Parathyroid adenoma (tissue), 2 donors: Measurements from ENCODE around the gene NFX1.
A peak's percentile ranks its signal among the peaks of the same experiment; 100 is the strongest.

ENCODE experiments used
- H2AFZ ChIP-seq: fragments of 300-600 bp; sonication (generic); one replicate; pipeline ENCODE4 v1.7.0; 2017; ENCODE audit warnings: antibody characterized with exemption, mild to moderate bottlenecking
- H3K27ac ChIP-seq: fragments of 300-600 bp; sonication (generic); one replicate; pipeline ENCODE4 v1.7.0; 2017
- H3K27me3 ChIP-seq: fragments of 300-600 bp; sonication (generic); one replicate; pipeline ENCODE4 v1.7.0; 2017; ENCODE audit warnings: low read length; ENCODE audit not compliant: control insufficient read depth, insufficient read depth
- H3K36me3 ChIP-seq: fragments of 300-600 bp; sonication (generic); one replicate; pipeline ENCODE4 v1.7.0; 2017; ENCODE audit warnings: low read length; ENCODE audit not compliant: control insufficient read depth, insufficient read depth
- H3K4me1 ChIP-seq: fragments of 300-600 bp; sonication (generic); one replicate; pipeline ENCODE4 v1.7.0; 2017; ENCODE audit warnings: control low read depth
- H3K4me2 ChIP-seq: fragments of 300-600 bp; sonication (generic); one replicate; pipeline ENCODE4 v1.7.0; 2017; ENCODE audit warnings: low read length
- H3K4me3 ChIP-seq: fragments of 300-600 bp; sonication (generic); one replicate; pipeline ENCODE4 v1.7.0; 2017; ENCODE audit warnings: low read depth, low read length
- H3K79me2 ChIP-seq: fragments of 300-600 bp; sonication (generic); one replicate; pipeline ENCODE4 v1.7.0; 2017; ENCODE audit warnings: control low read depth
- H3K9ac ChIP-seq: fragments of 300-600 bp; sonication (generic); one replicate; pipeline ENCODE4 v1.7.0; 2017; ENCODE audit warnings: mild to moderate bottlenecking
- H3K9me3 ChIP-seq: fragments of 300-600 bp; sonication (generic); one replicate; pipeline ENCODE4 v1.7.0; 2017; ENCODE audit warnings: low read length; ENCODE audit not compliant: control insufficient read depth
- CTCF ChIP-seq: fragments of 300-600 bp; sonication (generic); IDR thresholded peaks from one replicate; pipeline ENCODE4 v1.7.0; 2017; ENCODE audit warnings: antibody characterized with exemption, mild to moderate bottlenecking
- donor health status: primary hyperparathyroidism.

NFX1 gene

DNA sequence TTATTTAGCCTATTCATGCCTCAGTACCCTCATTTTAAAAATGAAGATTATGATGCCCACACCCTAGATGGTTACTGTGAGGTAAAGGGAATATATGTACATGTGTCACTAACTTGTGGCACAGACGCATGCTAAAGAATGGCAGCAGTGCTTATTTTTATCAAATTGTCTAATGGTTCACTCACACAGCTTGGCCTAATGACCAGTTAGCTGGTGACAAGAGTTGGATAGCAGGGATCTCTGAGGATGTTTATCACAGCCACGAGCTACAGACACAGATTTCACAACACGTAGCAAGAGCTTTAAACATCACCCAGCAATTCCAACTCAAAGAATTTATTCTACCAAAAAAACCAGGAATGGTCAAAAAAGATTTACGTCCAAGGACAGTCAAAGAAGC lies 33.0 kb upstream of the NFX1 start:
- Histone ChIP-seq H3K4me1 (no peaks in the 10 kb centered on the region), H3K27me3 (no peaks in the 10 kb centered on the region), H2AFZ (no peak overlapping the region), H3K9me3 (no peaks in the 10 kb centered on the region), H3K79me2 (no peaks in the 10 kb centered on the region), H3K9ac (no peak overlapping the region), H3K27ac (no peak overlapping the region), H3K4me3 (no peak overlapping the region), H3K4me2 (no peak overlapping the region), H3K36me3 (no peaks in the 10 kb centered on the region)
- TF ChIP-seq CTCF: no peak

- Histone ChIP-seq H3K9ac (no peak overlapping the region), H3K36me3 (no peaks in the 10 kb centered on the region), H2AFZ (no peak overlapping the region), H3K4me1 (peaks cover 3% of the 10 kb centered on the region), H3K4me2 (no peak overlapping the region), H3K4me3 (no peak overlapping the region), H3K27me3 (no peaks in the 10 kb centered on the region), H3K79me2 (peaks cover 4% of the 10 kb centered on the region), H3K27ac (no peak overlapping the region), H3K9me3 (no peaks in the 10 kb centered on the region)
- TF ChIP-seq CTCF: no peak
Observed at GRCh38 chr9:33260372-33260771, 29.9 kb upstream of the NFX1 start.

DNA sequence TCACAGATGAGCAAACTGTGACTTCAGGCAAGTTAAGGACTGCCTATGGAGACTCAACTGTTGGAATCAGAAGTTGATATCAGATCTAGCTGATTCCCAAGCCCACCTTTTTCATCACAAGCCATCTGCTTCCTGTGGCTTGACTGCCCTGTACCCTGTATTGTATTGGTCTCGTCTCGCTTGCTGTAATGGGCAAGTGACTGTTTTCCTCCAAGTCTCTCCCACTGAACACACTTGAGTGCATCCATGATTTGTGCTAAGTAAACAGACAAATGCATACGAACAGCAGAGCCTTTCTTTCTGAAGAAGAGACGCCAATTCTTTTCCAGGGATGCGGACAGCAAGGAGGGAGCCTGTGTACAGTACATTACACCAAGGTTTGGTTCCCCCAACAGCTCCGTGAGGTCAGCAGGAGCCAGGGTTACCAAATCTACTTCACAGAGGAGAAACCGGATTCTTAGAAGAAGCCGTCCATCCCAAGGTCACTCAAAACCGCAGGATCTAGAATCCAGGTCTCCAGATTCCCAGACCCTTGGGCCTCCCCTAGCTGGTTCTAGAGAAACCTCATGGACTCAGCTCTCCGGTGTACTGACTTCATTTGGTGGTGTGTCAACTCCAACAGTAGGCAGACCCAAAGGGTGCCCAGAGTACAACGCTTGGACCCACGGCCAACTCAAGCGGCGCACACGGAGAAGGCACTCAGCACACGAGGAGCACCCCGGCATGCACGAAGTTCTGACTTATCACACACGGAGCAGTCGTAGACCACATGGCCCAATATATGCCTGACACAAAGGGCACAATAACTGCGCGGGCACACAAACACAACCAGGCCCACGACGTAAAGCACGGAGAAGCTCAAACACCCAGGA lies 26.9 kb upstream of the NFX1 start:
- Histone ChIP-seq H3K9ac (no peak overlapping the region), H3K79me2 (peaks cover 4% of the 10 kb centered on the region), H3K4me2 (peak overlapping the region; percentile 87), H3K4me1 (peaks cover 3% of the 10 kb centered on the region), H3K9me3 (no peaks in the 10 kb centered on the region), H3K4me3 (peak overlapping the region; percentile 92), H3K36me3 (no peaks in the 10 kb centered on the region), H2AFZ (peak overlapping the region; percentile 76), H3K27ac (peak overlapping the region; percentile 75), H3K27me3 (no peaks in the 10 kb centered on the region)
- TF ChIP-seq CTCF: no peak

DNA sequence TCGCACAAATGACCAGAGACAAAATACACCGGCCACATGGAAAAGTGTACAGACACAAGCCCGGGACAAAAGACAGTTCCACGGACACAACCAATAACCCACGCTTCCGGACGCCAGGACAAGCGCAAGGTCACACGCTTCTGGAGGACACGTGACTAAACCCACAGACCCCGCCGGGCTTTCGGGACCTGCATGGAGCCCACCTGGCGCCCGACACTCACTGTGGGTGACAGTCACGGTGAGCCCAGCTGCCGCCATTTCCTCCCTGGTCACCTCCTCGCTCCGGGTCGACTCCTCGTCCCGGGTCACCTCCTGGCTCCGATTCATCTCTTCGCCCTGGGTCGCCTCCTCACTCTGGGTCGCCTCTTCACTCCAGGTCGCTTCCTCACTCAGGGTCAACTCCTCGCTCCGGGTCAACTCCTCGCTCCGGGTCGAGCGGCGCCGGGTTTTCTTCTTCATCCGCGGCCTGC lies 26.3 kb upstream of the NFX1 start:
- Histone ChIP-seq H3K27ac (peak overlapping the region; percentile 75), H3K4me2 (peak overlapping the region; percentile 87), H3K79me2 (peaks cover 4% of the 10 kb centered on the region), H3K36me3 (no peaks in the 10 kb centered on the region), H2AFZ (peak overlapping the region; percentile 76), H3K4me1 (peaks cover 3% of the 10 kb centered on the region), H3K9me3 (no peaks in the 10 kb centered on the region), H3K9ac (no peak overlapping the region), H3K27me3 (no peaks in the 10 kb centered on the region), H3K4me3 (peak overlapping the region; percentile 92)
- no peak for TF ChIP-seq CTCF
